K562 (cell line): ENCODE data around the gene NPAS2.

Experiments
- ATF1 ChIP-seq, 2 experiments: fragments of 450-650 bp in 1 of 2; IDR thresholded peaks; 2 replicates each; pipeline ENCODE4 v1.6.1; 2016; ENCODE audit warnings: missing compliant biosample characterization in 1 of 2, missing genetic modification characterization in 1 of 2
- CTCF ChIP-seq, 3 experiments: IDR thresholded peaks in 2 of 3; conservative IDR thresholded peaks in 1 of 3; 2 replicates each; pipeline ENCODE4 v1.5.1; 2011 to 2012; ENCODE audit warnings: low read length in 3 of 3, mild to moderate bottlenecking in 3 of 3, control low read depth in 2 of 3, improper control_type of control experiment in 1 of 3, inconsistent platforms in 1 of 3, low read depth in 1 of 3, mixed read lengths in 1 of 3, moderate library complexity in 1 of 3; ENCODE audit not compliant: insufficient read depth in 2 of 3
- EP300 ChIP-seq: IDR thresholded peaks from 2 replicates; pipeline ENCODE4 v1.6.1; 2012; ENCODE audit warnings: low read length, improper control_type of control experiment
- GABPA ChIP-seq: fragments of 200-800 bp; sonication (Bioruptor generic); conservative IDR thresholded peaks from 2 replicates; pipeline ENCODE4 v1.6.1; 2016; ENCODE audit warnings: low read depth, missing genetic modification characterization, missing compliant biosample characterization
- MXD1 ChIP-seq: fragments of 250-450 bp; sonication (Bioruptor Pico); IDR thresholded peaks from 2 replicates; pipeline ENCODE4 v1.8.0; 2021; ENCODE audit warnings: borderline replicate concordance, mild to moderate bottlenecking, moderate library complexity; ENCODE audit not compliant: poor library complexity, severe bottlenecking
- POLR2A ChIP-seq: fragments of 450-650 bp; conservative IDR thresholded peaks from 2 replicates; pipeline ENCODE4 v1.6.1; 2016
- SPI1 ChIP-seq: IDR thresholded peaks from 2 replicates; pipeline ENCODE4 v1.6.1; 2011; ENCODE audit warnings: low read depth, low read length, control low read depth, borderline replicate concordance
- TARDBP ChIP-seq: fragments of 450-650 bp; IDR thresholded peaks from 2 replicates; pipeline ENCODE4 v1.6.1; 2016

- TF ChIP-seq POLR2A (no peak), CTCF (IDR thresholded peaks at IDR 0.05 in 2 of 3, conservative IDR thresholded peaks at IDR 0.05 in 1 of 3; ENCODE audit: insufficient read depth in 2 of 3, low read depth in 1 of 3, low read length in 3 of 3) (no peak), TARDBP (no peak), EP300 (no peak), GABPA (tag) (no peak), MXD1 (CRISPR knock-in tag) (no peak), ATF1 (CRISPR knock-in tag; IDR thresholded peaks at IDR 0.05) (no peak), ATF1 (tag; IDR thresholded peaks at IDR 0.05) (no peak), SPI1 (no peak)
Measured at GRCh38 chr2:100808582-100808981, 11.4 kb upstream of the NPAS2 start.
